Progenitor cell of endocrine pancreas (in vitro differentiated cells): ENCODE data around the gene ARHGEF10L. TPM values are rescaled to one million over a fixed set of nuclear protein-coding genes. Genes with fewer than 3 reads are reported as not detected.

Experiments
- DNase-seq: peaks from one replicate; pipeline ENCODE4 v3.0.0; 2021; ENCODE audit warnings: low spot score; ENCODE audit not compliant: unreplicated experiment
- H3K27ac Mint-ChIP-seq: 2 replicates; pipeline ENCODE4 v1.8.0; 2021; ENCODE audit warnings: mild to moderate bottlenecking, moderate library complexity, mixed read lengths
- H3K27me3 Mint-ChIP-seq: 2 replicates; pipeline ENCODE4 v1.8.0; 2021; ENCODE audit warnings: mixed read lengths
- H3K36me3 Mint-ChIP-seq: 2 replicates; pipeline ENCODE4 v1.8.0; 2022; ENCODE audit warnings: mixed read lengths; ENCODE audit not compliant: insufficient read depth
- H3K4me1 Mint-ChIP-seq: 2 replicates; pipeline ENCODE4 v1.8.0; 2021; ENCODE audit warnings: low read depth, mixed read lengths
- H3K4me3 Mint-ChIP-seq: 2 replicates; pipeline ENCODE4 v1.8.0; 2021; ENCODE audit warnings: low read depth, mild to moderate bottlenecking, moderate library complexity, mixed read lengths
- H3K9me3 Mint-ChIP-seq: 2 replicates; pipeline ENCODE4 v1.8.0; 2021; ENCODE audit warnings: low read depth, mixed read lengths
- total RNA-seq: library from RNA; stranded (reverse); gene quantifications from 2 replicates; pipeline ENCODE4 v1.2.1, GENCODE V29; 2021
- TF ChIP-seq, protein P1 (sequence below): fragments of 200-600 bp; sonication (generic); IDR thresholded peaks from one replicate; pipeline ENCODE4 v1.5.0; 2021; ENCODE audit warnings: antibody characterized with exemption, mild to moderate bottlenecking; ENCODE audit not compliant: unreplicated experiment

Gene ARHGEF10L
- total RNA-seq, 1 donor from 2014 or later = 31.3 TPM

DNA sequence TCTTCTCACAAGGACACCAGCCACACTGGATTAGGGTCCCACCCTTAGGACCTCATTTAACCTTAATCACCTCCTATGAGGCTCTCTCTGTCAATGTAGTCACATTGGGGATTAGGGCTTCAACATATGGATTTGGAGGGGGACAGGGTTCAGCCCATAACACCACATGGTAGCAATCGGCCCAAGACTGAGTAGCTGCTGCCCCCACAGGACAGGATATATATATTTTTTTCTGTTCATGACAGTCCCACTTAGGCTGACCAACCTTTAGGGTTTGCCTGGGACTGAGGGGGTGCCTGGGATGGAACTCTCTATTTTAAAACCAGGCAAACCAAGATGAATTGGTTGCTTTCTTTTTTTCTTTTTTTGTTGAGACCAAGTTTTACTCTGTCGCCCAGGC is 207.4 kb downstream of the ARHGEF10L start:
- no peak overlapping the region for H3K4me3 Mint-ChIP-seq
- DNase-seq = no peak
- no peak overlapping the region for H3K27ac Mint-ChIP-seq
- H3K36me3 Mint-ChIP-seq = no peaks in the 10 kb centered on the region
- no peaks in the 10 kb centered on the region for H3K4me1 Mint-ChIP-seq
- no peaks in the 10 kb centered on the region for H3K9me3 Mint-ChIP-seq
- TF ChIP-seq, protein P1, sequence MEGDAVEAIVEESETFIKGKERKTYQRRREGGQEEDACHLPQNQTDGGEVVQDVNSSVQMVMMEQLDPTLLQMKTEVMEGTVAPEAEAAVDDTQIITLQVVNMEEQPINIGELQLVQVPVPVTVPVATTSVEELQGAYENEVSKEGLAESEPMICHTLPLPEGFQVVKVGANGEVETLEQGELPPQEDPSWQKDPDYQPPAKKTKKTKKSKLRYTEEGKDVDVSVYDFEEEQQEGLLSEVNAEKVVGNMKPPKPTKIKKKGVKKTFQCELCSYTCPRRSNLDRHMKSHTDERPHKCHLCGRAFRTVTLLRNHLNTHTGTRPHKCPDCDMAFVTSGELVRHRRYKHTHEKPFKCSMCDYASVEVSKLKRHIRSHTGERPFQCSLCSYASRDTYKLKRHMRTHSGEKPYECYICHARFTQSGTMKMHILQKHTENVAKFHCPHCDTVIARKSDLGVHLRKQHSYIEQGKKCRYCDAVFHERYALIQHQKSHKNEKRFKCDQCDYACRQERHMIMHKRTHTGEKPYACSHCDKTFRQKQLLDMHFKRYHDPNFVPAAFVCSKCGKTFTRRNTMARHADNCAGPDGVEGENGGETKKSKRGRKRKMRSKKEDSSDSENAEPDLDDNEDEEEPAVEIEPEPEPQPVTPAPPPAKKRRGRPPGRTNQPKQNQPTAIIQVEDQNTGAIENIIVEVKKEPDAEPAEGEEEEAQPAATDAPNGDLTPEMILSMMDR = no peak
- peaks cover 18% of the 10 kb centered on the region for H3K27me3 Mint-ChIP-seq

Other genes starting within 250 kb of the ARHGEF10L start
- not detected in 2 replicates for gene PADI4, start 231.5 kb upstream of the ARHGEF10L start, total RNA-seq
- gene PADI6, start 167.5 kb upstream of the ARHGEF10L start, total RNA-seq = not detected in 2 replicates
- 193 and 196 TPM in 2 replicates for gene RCC2, start 100.0 kb upstream of the ARHGEF10L start, total RNA-seq
- not detected in 2 replicates for gene ACTL8, start 215.6 kb downstream of the ARHGEF10L start, total RNA-seq